GM12865 (cell line): ENCODE results near the gene RPUSD3.
"Not testable (repeated sequence)": the region's sequence is repeated elsewhere in the genome, so short reads cannot be mapped to it uniquely, and the experiment has no call there.

ENCODE experiments used
- DNase-seq: peaks from one replicate; pipeline ENCODE4 v3.0.0; 2010; ENCODE audit warnings: low read depth
- H3K4me3 ChIP-seq: 2 replicates; pipeline ENCODE4 v1.5.1; 2011; ENCODE audit warnings: mild to moderate bottlenecking, low read depth, low read length, control low read depth
- CTCF ChIP-seq: IDR thresholded peaks from 2 replicates; pipeline ENCODE4 v1.5.1; 2011; ENCODE audit warnings: low read length, control low read depth, low read depth, inconsistent platforms; ENCODE audit not compliant: insufficient read depth; ENCODE audit errors: missing control alignments

RPUSD3 gene

GRCh38 chr3:9876991-9877390, 33.2 kb upstream of the RPUSD3 start:
- no peak for TF ChIP-seq CTCF
- no peak for DNase-seq
- no peak overlapping the region for H3K4me3 ChIP-seq

GRCh38 chr3:9876255-9876654, 32.4 kb upstream of the RPUSD3 start:
- H3K4me3 ChIP-seq, result not testable (repeated sequence)

DNA sequence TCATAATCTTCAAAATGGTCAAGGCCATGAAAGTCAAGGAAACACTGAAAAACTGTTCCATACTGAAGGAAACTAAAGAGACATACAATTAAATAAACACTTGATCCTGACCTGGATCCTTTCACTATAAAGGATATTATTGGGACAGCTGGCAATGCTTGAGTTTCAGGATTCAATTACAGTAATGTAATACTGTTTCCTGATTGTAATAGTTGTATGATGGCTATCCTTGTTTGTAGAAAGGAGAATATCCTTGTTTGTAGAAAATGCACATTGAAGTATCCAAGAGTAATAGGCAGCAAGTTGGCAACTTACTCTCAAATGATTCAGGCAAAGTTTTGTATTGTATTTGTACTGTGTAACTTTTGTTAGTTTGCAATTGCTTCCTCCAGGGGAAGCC, 31.6 kb upstream of the RPUSD3 start:
- no peak for DNase-seq
- no peak for TF ChIP-seq CTCF
- H3K4me3 ChIP-seq, result no peak overlapping the region

More at GRCh38 chr3:9876255-9876654, 32.4 kb upstream of the RPUSD3 start:
- DNase-seq, result not testable (repeated sequence)

DNA sequence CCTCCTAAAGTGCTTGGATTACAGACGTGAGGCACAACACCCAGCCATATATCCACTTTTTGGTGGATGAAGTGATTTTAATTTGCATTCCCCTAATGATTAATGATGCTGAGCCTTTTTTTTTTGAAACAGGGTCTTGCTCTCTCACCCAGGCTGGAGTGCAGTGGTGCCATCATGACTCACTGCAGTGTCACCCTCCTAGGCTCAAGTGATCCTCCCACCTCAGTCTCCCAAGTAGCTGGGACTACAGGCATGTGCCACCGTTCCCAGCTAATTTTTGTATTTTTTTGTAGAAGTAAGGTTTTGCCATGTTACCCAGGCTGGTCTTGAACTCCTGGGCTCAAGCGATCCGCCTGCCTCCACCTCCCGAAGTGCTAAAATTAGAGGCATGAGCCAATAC, 28.3 kb upstream of the RPUSD3 start:
- not testable (repeated sequence) for H3K4me3 ChIP-seq, DNase-seq

DNA sequence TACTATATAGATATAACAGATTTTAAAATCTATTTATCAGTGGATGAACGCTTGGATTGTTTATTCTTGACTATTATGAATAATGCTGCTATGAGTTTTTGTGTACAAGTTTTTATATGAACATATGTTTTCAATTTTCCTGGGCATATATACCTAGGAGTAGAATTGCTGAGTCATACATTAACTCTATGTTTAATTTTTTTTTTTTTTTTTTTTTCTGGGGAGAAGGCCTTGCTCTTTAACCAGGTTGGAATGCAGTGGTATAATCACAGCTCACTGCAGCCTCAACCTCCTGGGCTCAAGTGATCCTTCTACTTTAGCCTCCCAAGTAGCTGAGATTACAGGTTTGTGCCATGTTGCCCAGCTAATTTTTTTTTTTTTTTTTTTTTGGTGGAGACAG, 27.2 kb upstream of the RPUSD3 start:
- no peak for DNase-seq
- no peak overlapping the region for H3K4me3 ChIP-seq
- no peak for TF ChIP-seq CTCF

- H3K4me3 ChIP-seq, result no peak overlapping the region
- no peak for TF ChIP-seq CTCF
- no peak for DNase-seq
Measured at GRCh38 chr3:9869955-9870354, 26.1 kb upstream of the RPUSD3 start.

DNA sequence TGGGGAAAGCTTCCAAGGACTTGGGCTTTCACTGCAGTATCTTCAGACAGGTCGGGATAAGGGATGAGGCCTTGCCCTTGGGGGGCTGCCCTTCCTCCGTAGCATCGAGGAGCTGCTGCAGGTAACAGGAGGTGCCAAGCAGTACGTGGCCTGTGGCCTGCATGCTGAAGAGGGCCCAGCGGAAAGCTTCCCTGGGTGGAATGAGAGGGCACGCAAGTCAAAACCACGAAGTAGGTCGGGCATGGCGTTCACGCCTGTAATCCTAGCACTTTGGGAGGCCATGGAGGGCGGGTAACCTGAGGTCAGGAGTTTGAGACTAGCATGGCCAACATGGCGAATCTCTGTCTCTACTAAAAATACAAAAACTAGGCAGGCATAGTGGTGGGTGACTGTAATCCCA, 23.3 kb upstream of the RPUSD3 start:
- TF ChIP-seq CTCF, result no peak
- no peak overlapping the region for H3K4me3 ChIP-seq
- DNase-seq, result no peak

DNA sequence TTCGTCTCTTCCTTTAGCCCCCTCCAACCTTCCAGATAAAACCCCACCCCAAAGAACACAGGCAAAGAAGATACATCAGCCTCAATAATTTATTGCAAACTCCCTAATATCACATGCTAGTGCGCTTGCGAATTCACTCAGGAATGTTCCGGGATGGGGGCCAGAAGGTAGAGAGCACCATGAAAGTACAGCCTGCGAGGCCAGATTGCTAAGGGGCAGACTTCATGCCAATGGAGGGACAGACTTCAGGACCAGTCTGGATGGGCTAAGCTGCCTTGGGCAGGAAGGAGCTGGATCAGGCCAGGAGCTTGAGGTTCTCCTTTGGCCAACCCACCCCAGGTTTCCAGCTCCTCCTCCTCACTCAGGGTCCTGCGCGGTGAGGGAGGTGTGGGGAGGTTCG, 22.8 kb upstream of the RPUSD3 start:
- TF ChIP-seq CTCF, result no peak
- no peak for DNase-seq
- H3K4me3 ChIP-seq, result no peak overlapping the region

GRCh38 chr3:9865125-9865637, 21.4 kb upstream of the RPUSD3 start:
- H3K4me3 ChIP-seq, DNase-seq: not testable (repeated sequence)
